ENCODE measurements around the gene KDF1.

KDF1 gene

DNA sequence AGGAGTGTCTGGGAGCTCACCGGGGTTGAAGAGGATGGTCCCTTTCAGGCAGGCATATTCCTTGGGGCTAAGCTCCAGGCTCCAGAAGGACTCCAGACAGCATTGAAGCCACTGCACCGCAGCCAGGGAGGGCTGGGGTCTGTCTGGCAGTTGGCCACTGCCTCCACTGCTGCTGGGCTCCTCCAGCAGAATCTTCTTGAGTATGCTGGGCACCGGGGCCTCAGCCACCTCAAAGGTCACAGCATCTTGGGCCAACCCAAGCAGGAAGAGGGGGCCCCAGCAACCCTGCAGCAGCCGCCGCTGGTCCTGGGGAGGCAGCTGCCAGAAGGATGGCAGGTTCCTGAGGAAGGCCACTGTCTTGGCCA is 46.9 kb downstream of the KDF1 start:
- no peak for DNase-seq

DNA sequence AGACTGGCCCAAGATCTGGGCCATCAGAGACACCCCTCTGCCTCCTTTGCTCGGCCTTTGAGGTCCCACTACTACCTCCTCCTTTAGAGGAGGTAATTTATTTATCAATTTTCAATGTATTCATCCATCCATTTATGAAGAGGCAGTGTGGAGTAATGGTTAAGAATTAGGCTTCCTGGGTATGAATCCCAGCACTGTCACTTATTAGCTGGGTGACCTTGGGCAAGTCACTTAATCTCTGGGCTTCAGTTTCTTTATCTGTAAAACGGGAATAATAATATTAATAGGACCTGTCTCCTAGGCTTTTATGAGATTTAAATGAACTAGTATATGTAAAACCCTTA is 48.1 kb downstream of the KDF1 start:
- no peak for DNase-seq

DNA sequence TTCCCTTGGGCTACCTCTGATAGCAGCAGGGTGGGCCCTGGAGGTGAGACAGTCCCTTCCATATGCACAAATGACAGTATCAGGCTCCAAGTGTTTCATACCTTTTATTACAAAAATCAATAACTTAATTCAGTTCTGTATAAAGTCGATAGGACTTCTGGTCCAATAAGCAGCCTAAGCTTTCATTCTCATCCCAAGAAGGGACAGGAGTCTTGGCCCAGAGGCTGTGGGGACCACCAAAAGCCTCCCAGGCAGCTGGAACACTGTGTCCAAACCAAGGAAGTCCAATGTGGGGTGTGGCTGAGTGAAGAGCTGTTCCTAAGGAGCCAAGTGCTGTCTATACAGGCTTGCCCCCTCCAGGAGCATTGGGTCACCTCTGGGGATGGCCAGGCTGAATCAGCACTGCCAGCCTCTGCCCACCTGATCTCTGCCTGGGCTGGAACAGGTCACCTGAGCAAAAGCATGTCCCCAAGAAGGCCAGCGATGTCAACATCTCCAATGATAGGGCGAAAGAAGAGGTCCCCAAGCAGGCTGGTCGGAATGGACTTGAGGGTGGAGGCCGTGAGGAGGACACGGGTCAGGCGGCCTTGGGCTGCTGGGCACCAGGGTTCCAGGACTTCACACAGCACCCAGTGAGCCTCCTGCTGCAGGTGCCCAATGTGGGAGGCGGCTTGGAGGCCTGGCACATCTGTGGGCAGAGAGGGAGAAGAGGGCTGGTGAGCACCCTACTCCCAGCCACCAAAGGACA is 48.7 kb downstream of the KDF1 start:
- no peak for DNase-seq

DNA sequence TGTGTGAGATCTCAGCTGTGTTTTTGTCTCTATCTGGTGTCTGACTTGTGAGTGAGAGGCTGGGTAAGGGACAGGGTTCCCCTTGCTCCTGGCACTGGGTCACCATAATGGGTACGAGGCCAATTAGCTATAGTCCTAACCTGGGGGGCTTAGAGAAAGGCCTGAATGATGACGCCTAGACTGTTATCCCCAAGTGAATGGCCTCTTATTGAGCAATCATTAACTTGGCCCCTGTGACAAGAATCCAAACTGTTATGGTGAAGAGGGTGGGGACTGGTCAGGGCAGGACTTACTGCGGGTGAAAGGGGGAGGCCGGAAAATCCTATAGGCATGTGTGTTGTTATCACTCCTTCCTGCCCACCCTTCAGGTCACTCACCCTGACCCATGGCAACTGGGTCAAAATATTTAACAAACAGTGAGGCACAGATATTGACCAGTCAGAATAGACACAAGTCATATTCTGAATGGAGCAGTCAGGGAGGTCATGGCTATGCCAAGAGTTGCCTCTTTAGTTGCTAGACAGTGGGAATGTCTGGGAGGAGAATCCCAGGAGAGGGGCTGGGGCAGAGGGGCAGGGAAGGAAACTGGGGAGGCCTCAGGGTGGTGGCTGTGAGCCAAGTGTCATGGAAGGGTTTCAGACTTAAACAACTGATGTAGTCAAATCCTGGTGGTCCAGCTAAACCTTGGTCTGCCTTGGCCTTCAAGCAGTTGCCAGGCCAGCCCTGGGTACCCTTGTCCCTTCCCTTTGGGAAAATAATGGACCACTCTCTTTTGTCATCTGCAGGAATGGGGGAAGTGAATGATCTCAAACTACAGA is 49.7 kb downstream of the KDF1 start:
- DNase-seq = no peak

DNA sequence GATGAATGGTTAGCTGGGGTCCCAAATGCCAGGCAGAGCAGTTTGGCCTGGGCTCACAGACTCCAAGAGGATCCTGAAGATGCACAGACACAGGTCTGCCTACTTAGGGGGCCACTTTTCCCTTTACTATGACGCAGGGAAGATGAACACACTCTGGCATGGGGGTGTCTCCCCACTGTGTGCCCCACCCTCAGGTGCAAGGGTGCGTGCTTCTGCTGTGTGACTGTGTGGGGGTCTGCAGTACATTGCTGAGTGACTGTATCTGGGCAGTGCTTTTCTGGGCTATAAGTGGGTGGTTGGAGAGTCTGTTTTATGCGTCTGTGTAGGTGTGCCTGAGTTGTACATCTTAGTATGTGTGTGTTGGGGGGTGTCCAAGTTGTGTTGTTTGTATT is 50.3 kb downstream of the KDF1 start:
- DNase-seq = no peak

DNA sequence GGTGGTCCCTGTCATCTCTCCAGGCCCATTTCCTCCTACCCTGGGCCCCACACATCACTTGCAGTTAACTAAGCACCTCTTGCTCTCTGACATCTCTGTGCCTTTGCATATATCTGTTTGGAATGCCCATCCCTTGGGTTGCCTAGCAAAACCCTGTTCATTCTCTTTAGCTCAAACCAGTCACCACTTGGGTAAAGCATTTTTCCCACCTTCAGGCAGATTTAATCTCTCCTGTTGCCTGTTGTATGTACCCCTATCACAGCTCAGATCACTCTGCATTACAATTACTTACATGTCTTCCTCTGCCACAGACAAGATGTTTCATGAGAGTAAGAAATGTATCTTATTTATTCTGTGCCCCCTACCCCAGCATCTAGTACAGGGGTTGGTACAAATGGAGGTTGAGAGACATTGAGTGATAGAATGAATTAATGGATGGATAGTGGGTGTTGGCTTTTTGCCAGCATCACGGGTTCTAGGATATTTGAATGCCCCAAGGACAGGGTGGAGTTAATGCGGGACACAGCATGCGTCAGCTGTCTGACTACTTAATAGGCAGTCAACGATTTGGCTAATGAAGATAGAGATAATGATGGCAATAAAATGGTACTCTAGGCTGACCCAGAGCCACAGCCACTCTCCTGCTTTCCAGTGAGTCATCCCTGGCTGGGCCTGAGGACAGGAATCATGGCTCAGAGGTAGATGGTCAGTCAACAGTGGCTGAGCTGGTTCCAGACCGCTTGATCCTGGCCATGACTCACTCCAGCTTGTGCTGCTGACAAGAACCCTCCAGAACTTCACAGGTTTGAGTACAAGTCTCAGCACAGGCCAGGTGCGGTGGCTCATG is 53.0 kb downstream of the KDF1 start:
- DNase-seq = no peak

DNA sequence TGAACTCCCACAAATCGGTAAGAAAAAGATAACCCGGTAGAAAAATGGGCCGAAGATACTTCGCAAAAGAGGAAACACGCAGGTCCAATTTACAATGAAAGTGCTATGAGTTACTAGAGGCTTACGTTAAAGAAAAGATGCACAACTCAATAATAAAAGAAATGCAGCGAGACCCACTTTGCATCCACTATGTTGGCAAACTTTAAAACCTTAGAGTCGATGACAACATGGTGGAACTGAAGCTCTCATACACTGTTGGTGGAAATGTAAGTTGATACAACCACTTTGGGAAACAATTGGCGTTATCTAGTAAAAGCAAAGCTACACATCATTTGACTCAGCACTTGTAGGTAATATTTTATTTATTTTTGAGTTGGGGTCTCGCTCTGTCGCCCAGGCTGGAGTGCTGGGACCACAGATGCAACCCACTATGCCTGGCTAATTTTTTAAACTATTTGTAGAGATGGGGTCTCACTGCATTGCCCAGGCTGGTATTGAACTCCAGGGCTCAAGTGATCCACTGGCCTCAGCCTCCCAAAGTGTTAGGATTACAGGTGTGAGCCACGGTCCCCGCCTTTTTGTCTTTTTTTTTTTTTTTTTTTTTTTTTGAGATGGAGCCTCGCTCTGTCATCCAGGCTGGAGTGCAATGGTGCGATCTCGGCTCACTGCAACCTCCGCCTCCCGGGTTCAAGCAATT is 59.3 kb downstream of the KDF1 start:
- DNase-seq = no peak

DNA sequence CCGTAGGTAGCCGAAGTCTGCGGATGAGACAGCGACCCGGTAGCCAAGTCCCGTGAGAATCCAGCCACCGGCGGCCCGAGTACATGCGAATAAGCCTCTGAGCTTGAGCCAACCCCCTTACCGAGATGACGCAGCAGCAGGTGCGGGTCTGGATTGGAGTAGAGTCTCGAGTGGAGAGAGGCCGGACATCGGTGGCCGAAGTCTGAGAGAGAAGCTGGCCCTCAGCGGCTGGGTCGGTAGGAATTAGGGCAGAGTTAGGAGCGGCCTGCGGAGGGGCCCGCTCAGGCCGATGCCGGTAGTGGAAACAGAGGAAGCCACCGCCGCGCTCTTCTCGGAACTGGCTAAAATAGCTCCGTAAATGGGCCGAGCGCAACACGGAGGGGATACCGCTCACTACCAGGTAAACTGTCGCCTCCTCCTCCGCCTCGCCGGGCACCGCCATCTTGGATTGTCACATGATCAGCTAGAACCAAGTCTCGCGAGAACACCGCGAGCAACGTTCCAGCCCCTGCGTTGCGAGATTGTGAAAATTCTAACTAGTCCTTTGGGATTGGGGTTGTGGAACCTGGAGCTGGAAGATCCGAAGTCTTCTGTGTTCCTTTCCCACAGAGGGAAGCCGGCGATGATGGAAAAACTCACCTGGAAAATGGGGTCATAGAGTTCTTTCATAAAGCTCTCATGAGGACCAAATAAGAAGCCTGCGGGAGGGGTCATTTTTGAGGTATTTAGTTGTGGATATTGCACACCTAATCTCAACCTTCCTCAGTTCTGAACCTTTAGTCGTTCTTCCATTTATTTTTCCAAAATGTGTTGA is 60.1 kb downstream of the KDF1 start, which contains the start of gene GPATCH3:
Gene GPATCH3, minus strand, starts transcription at position 467 of the 814 bp plus-strand sequence. Its CDS starts 25 bp downstream, at position 442.
- peak; percentile 86 for DNase-seq

Data from activated gamma-delta T cell treated with Interleukin-2 at 50 U/mL for 16 hours (primary cell).